H1 (cell line): ENCODE results near the gene SLTM. TPM values are rescaled to one million over a fixed set of nuclear protein-coding genes. Genes with fewer than 3 reads are reported as not detected.

ENCODE experiments used
- CTCF ChIA-PET: fragments of 300-600 bp; sonication (Branson Sonifier 250); formaldehyde crosslinking; loops from one replicate; lab custom pipeline; 2021; ENCODE audit not compliant: partially characterized antibody; lab: Charles Lee
- POLR2A ChIA-PET: fragments of 300-600 bp; sonication (Branson Sonifier 250); formaldehyde crosslinking; loops from one replicate; lab custom pipeline; 2021; ENCODE audit warnings: inconsistent platforms; ENCODE audit not compliant: partially characterized antibody; lab: Charles Lee
- DNase-seq, 2 experiments: peaks; one replicate each; pipeline versions ENCODE4 v3.0.0 to v3.0.0-alpha.2; 2010 to 2022; ENCODE audit warnings: low spot score in 2 of 2, low read depth in 1 of 2, mixed read lengths in 1 of 2
- FAIRE-seq: peaks from 2 replicates; lab custom pipeline; 2011; peaks lifted over from hg19 to GRCh38; lab: Jason Lieb, UNC
- H2AFZ ChIP-seq: 2 replicates; pipeline ENCODE4 v1.8.1; 2012; ENCODE audit warnings: low read length, inconsistent platforms
- H2AK5ac ChIP-seq: 2 replicates; pipeline ENCODE4 v1.6.1; 2013; ENCODE audit warnings: low read depth, low read length
- H2BK120ac ChIP-seq: replicated peaks from 2 replicates; pipeline ENCODE3; 2013; ENCODE audit warnings: low read depth, low read length, inconsistent platforms
- H2BK12ac ChIP-seq: 2 replicates; pipeline ENCODE4 v1.6.1; 2013; ENCODE audit warnings: low read depth, low read length
- H2BK15ac ChIP-seq: 2 replicates; pipeline ENCODE4 v1.6.1; 2013; ENCODE audit warnings: low read length
- H2BK20ac ChIP-seq: 2 replicates; pipeline ENCODE4 v1.6.1; 2013; ENCODE audit warnings: low read length
- H2BK5ac ChIP-seq: 2 replicates; pipeline ENCODE4 v1.6.1; 2013; ENCODE audit warnings: low read depth, low read length
- H3K14ac ChIP-seq: 2 replicates; pipeline ENCODE4 v1.6.1; 2013; ENCODE audit warnings: inconsistent platforms; ENCODE audit not compliant: insufficient read length
- H3K18ac ChIP-seq: 2 replicates; pipeline ENCODE4 v1.6.1; 2013; ENCODE audit warnings: low read length; ENCODE audit errors: extremely low read depth
- H3K23ac ChIP-seq: 2 replicates; pipeline ENCODE4 v1.6.1; 2013; ENCODE audit warnings: inconsistent platforms; ENCODE audit not compliant: insufficient read length
- H3K23me2 ChIP-seq: 2 replicates; pipeline ENCODE4 v1.6.1; 2013; ENCODE audit warnings: low read depth, low read length
- H3K27ac ChIP-seq: 2 replicates; pipeline ENCODE4 v1.6.1; 2011; ENCODE audit warnings: low read depth, low read length, inconsistent platforms
- H3K27me3 ChIP-seq, 4 experiments: replicated peaks in 1 of 4; 1 replicate in 1 of 4; 2 replicates in 3 of 4; pipeline versions ENCODE4 v1.6.1 to v1.8.1; 2011 to 2013; ENCODE audit warnings: low read length in 3 of 4, mild to moderate bottlenecking in 3 of 4, inconsistent platforms in 2 of 4, mixed read lengths in 2 of 4, moderate library complexity in 1 of 4; ENCODE audit not compliant: control insufficient read depth in 3 of 4, insufficient read depth in 3 of 4; ENCODE audit errors: extremely low read depth in 1 of 4
- H3K36me3 ChIP-seq, 4 experiments: 2 replicates each; pipeline versions ENCODE4 v1.6.1 to v1.8.1; 2011 to 2013; ENCODE audit warnings: mild to moderate bottlenecking in 4 of 4, low read length in 3 of 4, moderate library complexity in 2 of 4, control low read depth in 1 of 4, inconsistent platforms in 1 of 4; ENCODE audit not compliant: insufficient read depth in 4 of 4, control insufficient read depth in 2 of 4
- H3K4ac ChIP-seq: replicated peaks from 2 replicates; pipeline ENCODE3; 2013; ENCODE audit warnings: low read length, low read depth, mixed read lengths, inconsistent platforms; ENCODE audit not compliant: insufficient read length
- H3K4me1 ChIP-seq, 4 experiments: replicated peaks in 1 of 4; 1 replicate in 1 of 4; 2 replicates in 3 of 4; pipeline versions ENCODE4 v1.6.1 to v1.8.1; 2011 to 2013; ENCODE audit warnings: low read length in 3 of 4, inconsistent platforms in 2 of 4, mixed read lengths in 1 of 4; ENCODE audit not compliant: insufficient read depth in 4 of 4, control insufficient read depth in 3 of 4
- H3K4me2 ChIP-seq, 2 experiments: 2 replicates each; pipeline versions ENCODE4 v1.6.1 to v1.8.1; 2011 to 2013; ENCODE audit warnings: low read depth in 2 of 2, low read length in 2 of 2, control low read depth in 1 of 2, inconsistent platforms in 1 of 2, mild to moderate bottlenecking in 1 of 2; ENCODE audit not compliant: insufficient read depth in 1 of 2
- H3K4me3 ChIP-seq, 4 experiments: fragments of 200-600, 300-600 bp in 1 of 4; sonication (generic), shearing (Covaris generic), sonication (Bioruptor Twin) in 1 of 4; 2 replicates each; pipeline versions ENCODE4 v1.5.1 to v1.8.1; 2011 to 2016; ENCODE audit warnings: low read length in 4 of 4, low read depth in 3 of 4, control low read depth in 2 of 4, inconsistent platforms in 2 of 4, mild to moderate bottlenecking in 2 of 4, mixed read lengths in 1 of 4, moderate library complexity in 1 of 4; ENCODE audit not compliant: insufficient read depth in 2 of 4; ENCODE audit errors: extremely low read depth in 1 of 4
- H3K56ac ChIP-seq: replicated peaks from 2 replicates; pipeline ENCODE3; 2013; ENCODE audit warnings: low read depth, mild to moderate bottlenecking, mixed read lengths, low read length, inconsistent platforms; ENCODE audit not compliant: insufficient read length
- H3K79me1 ChIP-seq: 2 replicates; pipeline ENCODE4 v1.6.1; 2013; ENCODE audit warnings: low read depth, low read length, control low read depth
- H3K79me2 ChIP-seq, 2 experiments: 2 replicates each; pipeline versions ENCODE4 v1.6.1 to v1.8.1; 2012 to 2013; ENCODE audit warnings: low read length in 2 of 2, mild to moderate bottlenecking in 2 of 2, inconsistent platforms in 1 of 2; ENCODE audit not compliant: insufficient read depth in 2 of 2, control insufficient read depth in 1 of 2
- H3K9ac ChIP-seq, 4 experiments: replicated peaks in 1 of 4; 1 replicate in 1 of 4; 2 replicates in 3 of 4; pipeline versions ENCODE4 v1.6.1 to v1.8.1; 2011 to 2013; ENCODE audit warnings: low read depth in 3 of 4, low read length in 3 of 4, control low read depth in 2 of 4, mild to moderate bottlenecking in 2 of 4, moderate library complexity in 2 of 4, inconsistent platforms in 1 of 4; ENCODE audit errors: extremely low read depth in 1 of 4
- H3K9me3 ChIP-seq, 2 experiments: 2 replicates each; pipeline versions ENCODE4 v1.6.1 to v1.8.1; 2012 to 2013; ENCODE audit warnings: mild to moderate bottlenecking in 2 of 2, moderate library complexity in 2 of 2, control low read depth in 1 of 2, inconsistent platforms in 1 of 2, low read depth in 1 of 2, low read length in 1 of 2, mixed read lengths in 1 of 2; ENCODE audit not compliant: insufficient read depth in 2 of 2
- H4K20me1 ChIP-seq, 2 experiments: replicated peaks in 1 of 2; 2 replicates each; pipeline versions ENCODE3 to v1.8.1; 2011 to 2013; ENCODE audit warnings: inconsistent platforms in 2 of 2, low read length in 2 of 2, mild to moderate bottlenecking in 1 of 2; ENCODE audit not compliant: insufficient read depth in 2 of 2, control insufficient read depth in 1 of 2
- H4K5ac ChIP-seq: 2 replicates; pipeline ENCODE4 v1.6.1; 2013; ENCODE audit warnings: low read length, low read depth, mixed read lengths, inconsistent platforms; ENCODE audit not compliant: insufficient read length
- H4K8ac ChIP-seq: 2 replicates; pipeline ENCODE4 v1.8.0; 2013; ENCODE audit warnings: mild to moderate bottlenecking, moderate library complexity, low read length, inconsistent platforms; ENCODE audit not compliant: insufficient read depth; ENCODE audit errors: extremely low read depth
- H4K91ac ChIP-seq: replicated peaks from 2 replicates; pipeline ENCODE3; 2013; ENCODE audit warnings: low read length, mixed read lengths, inconsistent platforms; ENCODE audit not compliant: insufficient read length
- SAP30 ChIP-seq: fragments of 300-600 bp; sonication (generic); IDR thresholded peaks from 2 replicates; pipeline ENCODE4 v1.7.1; 2012; ENCODE audit warnings: low read length, moderate library complexity, mild to moderate bottlenecking, inconsistent platforms; ENCODE audit not compliant: insufficient read depth, insufficient replicate concordance
- SUZ12 ChIP-seq: fragments of 200-600 bp; sonication (generic); IDR thresholded peaks from 2 replicates; pipeline ENCODE4 v1.6.1; 2012; ENCODE audit warnings: mild to moderate bottlenecking, inconsistent platforms, low read length, moderate library complexity, mixed read lengths
- TAF1 ChIP-seq: IDR thresholded peaks from 2 replicates; pipeline ENCODE4 v1.6.1; 2011; ENCODE audit warnings: mild to moderate bottlenecking, low read depth, low read length
- TEAD4 ChIP-seq: IDR thresholded peaks from 2 replicates; pipeline ENCODE4 v1.6.1; 2012; ENCODE audit warnings: low read depth, low read length, inconsistent platforms, mixed read lengths
- WGBS, 2 experiments: shearing (Covaris generic) in 1 of 2; methylation state at CpG; one replicate each; pipeline versions ENCODE4 v1.1.6 to v1.1.7; 2013 to 2015; ENCODE audit warnings: low lambda C conversion rate in 2 of 2, mixed read lengths in 2 of 2, inconsistent platforms in 1 of 2, low coverage in 1 of 2, missing lambda C conversion rate in 1 of 2; ENCODE audit not compliant: insufficient replicate concordance in 2 of 2, insufficient coverage in 1 of 2, insufficient read length in 1 of 2; ENCODE audit errors: extremely low coverage in 1 of 2, missing lambda C conversion rate in 1 of 2; 5-methylcytosine and 5-hydroxymethylcytosine counted together
- polyA plus RNA-seq, 7 experiments: library from polyadenylated mRNA; depleted of rRNA in 3 of 7; stranded (reverse) in 5 of 7; unstranded in 2 of 7; fragments of >200 nt in 5 of 7; fragments of 200-250 nt in 2 of 7; gene quantifications; 1 replicate in 5 of 7; 2 replicates in 1 of 7; 4 replicates in 1 of 7; pipeline versions ENCODE4 v1.2.1 to v1.2.3, GENCODE V29; 2011 to 2013; ENCODE audit warnings: missing spikeins in 2 of 7, mixed read lengths in 2 of 7
- total RNA-seq: library from RNA; stranded (reverse); fragmentation: NEBNext Ultra II Directional; extraction: Animal tissue kit (Norgen Biotek cat#: 25700); gene quantifications from 2 replicates; pipeline ENCODE4 v1.2.1, GENCODE V29; 2021

The SLTM gene
- total and polyA plus RNA-seq, 2 of the 8 experiments (the other 6 are each of a cell fraction or from before 2014, with no cell fraction given): 30.8 to 149 TPM

DNA sequence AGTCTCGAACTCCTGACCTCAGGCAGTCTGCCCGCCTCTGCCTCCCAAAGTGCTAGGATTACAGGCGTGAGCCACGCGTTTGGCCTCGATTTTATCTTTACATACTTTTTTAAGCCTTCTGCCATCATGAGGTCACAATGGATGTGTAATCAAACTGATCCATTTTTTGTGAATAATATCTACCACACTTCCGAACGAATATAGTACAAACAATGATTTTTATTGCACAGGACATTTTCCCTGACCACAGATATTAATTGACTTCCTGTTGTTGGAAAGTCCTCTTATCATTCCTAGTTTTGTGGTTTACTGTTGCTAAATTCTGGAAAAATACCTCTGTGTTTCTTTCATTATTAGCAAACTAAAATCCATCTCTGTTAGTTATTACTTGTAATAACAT is 93.4 kb downstream of the SLTM start:
- Histone ChIP-seq H2BK12ac (no peak overlapping the region), H4K20me1 (no peaks in the 10 kb centered on the region), H3K4ac (no peak overlapping the region), H4K8ac (no peak overlapping the region), H3K79me2 (no peaks in the 10 kb centered on the region), H3K27me3 (no peaks in the 10 kb centered on the region), H3K4me3 (no peak overlapping the region), H2BK20ac (no peak overlapping the region), H2BK120ac (no peak overlapping the region), H2BK5ac (no peak overlapping the region), H2AK5ac (no peak overlapping the region), H3K9me3 (no peaks in the 10 kb centered on the region), H4K5ac (no peak overlapping the region), H3K23ac (no peak overlapping the region), H3K23me2 (no peaks in the 10 kb centered on the region)
- no peak for DNase-seq
- WGBS, 2 experiments: 92% methylated on average over 8 of the region's 8 CpGs; no CpG with 5 or more reads in 1 of the 2 experiments
- TF ChIP-seq TEAD4 (no peak), SAP30 (no peak), TAF1 (no peak), SUZ12 (no peak)
- TF ChIP-seq, all 59 proteins: peak for 0
- no peaks in the 10 kb centered on the region for H3K4me1 ChIP-seq
- no peak overlapping the region for H3K4me2 ChIP-seq
- no peak for FAIRE-seq
- H2AFZ ChIP-seq: no peak overlapping the region
- H3K36me3 ChIP-seq: no peaks in the 10 kb centered on the region
- ChIA-PET CTCF (interaction anchor here (0.6 to 2.1 kb wide), 13 partner anchors 9 to 455 kb away, joined by 3 to 15 read pairs (median 3); no protein-coding TSS in a partner anchor), POLR2A (no interaction called here)
- H4K91ac ChIP-seq: no peak overlapping the region
- no peak overlapping the region for H3K9ac ChIP-seq
- no peak overlapping the region for H3K18ac ChIP-seq
- no peak overlapping the region for H3K56ac ChIP-seq
- no peak overlapping the region for H3K14ac ChIP-seq
- no peak overlapping the region for H2BK15ac ChIP-seq
- H3K79me1 ChIP-seq: no peaks in the 10 kb centered on the region
- H3K27ac ChIP-seq: no peak overlapping the region
